ENCODE measurements around the gene ELMO1. TPM values are rescaled to one million over a fixed set of nuclear protein-coding genes. Genes with fewer than 3 reads are reported as not detected.

Gene ELMO1
- total RNA-seq, 1 experiment from 2014 or later = 1.1 TPM

GRCh38 chr7:36928718-36929117, 519.9 kb downstream of the ELMO1 start (continued):
- TF ChIP-seq POLR2A (IDR thresholded peaks at IDR 0.05; ENCODE audit: borderline replicate concordance, extremely low read depth, insufficient read depth, insufficient read length) (no peak), ELF1 (IDR thresholded peaks at IDR 0.05; ENCODE audit: borderline replicate concordance, low read depth) (no peak), REST (IDR thresholded peaks at IDR 0.05; ENCODE audit: low read depth) (no peak), SIN3A (IDR thresholded peaks at IDR 0.05; ENCODE audit: low read depth) (no peak), ZNF274 (IDR thresholded peaks at IDR 0.05; ENCODE audit: low read depth, low read length) (no peak), CEBPB (IDR thresholded peaks at IDR 0.05; ENCODE audit: low read depth) (no peak), EZH2phosphoT487 (IDR thresholded peaks at IDR 0.05; ENCODE audit: borderline replicate concordance) (no peak)

- DNase-seq (ENCODE audit: low read depth, low spot score) (no peak), ATAC-seq (no peak)
- H3K4me2 ChIP-seq (ENCODE audit: low read length) = no peak overlapping the region
- H3K27ac ChIP-seq (ENCODE audit: low read depth, low read length) = no peak overlapping the region
- no peaks in the 10 kb centered on the region; the same call in 1 of the 2 replicates for H3K27me3 ChIP-seq (ENCODE audit: insufficient read depth, low read length)
- H3K79me2 ChIP-seq (ENCODE audit: insufficient read depth, low read length) = no peaks in the 10 kb centered on the region
- H3K4me3 ChIP-seq (replicated peaks in 1 of 2; ENCODE audit: low read depth in 1 of 2, low read length in 2 of 2) = no peak overlapping the region
- BruUV-seq (replicated peaks) = no TSS peak
- no peak overlapping the region for H2AFZ ChIP-seq (ENCODE audit: low read depth, low read length, poor library complexity, severe bottlenecking)
- H3K9me3 ChIP-seq (ENCODE audit: control insufficient read depth in 1 of 2, insufficient read depth in 1 of 2, low read depth in 1 of 2, low read length in 2 of 2) = no peaks in the 10 kb centered on the region
- ChIA-PET RAD21 (ENCODE audit: low non-redundant PET in 1 of 2, low total read pairs in 2 of 2, uncharacterized antibody in 2 of 2, unreplicated experiment in 2 of 2) (no interaction called here), POLR2A (no interaction called here), CTCF (no interaction called here)
- TF ChIP-seq RAD21 (IDR thresholded peaks at IDR 0.05; ENCODE audit: low read depth) = no peak
- TF ChIP-seq SIN3A (IDR thresholded peaks at IDR 0.05; ENCODE audit: low read depth) = no peak
- TF ChIP-seq POLR2AphosphoS5 (IDR thresholded peaks at IDR 0.05; ENCODE audit: low read depth, low read length) = no peak
- no peak for TF ChIP-seq REST (IDR thresholded peaks at IDR 0.05; ENCODE audit: low read depth)
- no peak for TF ChIP-seq ELF1 (IDR thresholded peaks at IDR 0.05; ENCODE audit: borderline replicate concordance, low read depth)
- TF ChIP-seq FOSL1 (IDR thresholded peaks at IDR 0.05; ENCODE audit: low read depth) = no peak
- no peak for TF ChIP-seq TCF7L2 (IDR thresholded peaks at IDR 0.05; ENCODE audit: borderline replicate concordance, extremely low read depth, insufficient read depth, insufficient read length)
- H4K20me1 ChIP-seq (ENCODE audit: insufficient read depth) = no peaks in the 10 kb centered on the region
- intact Hi-C loops (cut with micrococcal nuclease) = no loop called here
- no peaks in the 10 kb centered on the region for H3K9me2 ChIP-seq (ENCODE audit: insufficient read depth)
- no peaks in the 10 kb centered on the region for H3K36me3 ChIP-seq (ENCODE audit: control insufficient read depth in 1 of 2, insufficient read depth in 2 of 2, low read length in 2 of 2)
- no peak overlapping the region for H3K9ac ChIP-seq (ENCODE audit: low read length)
- H3K4me1 ChIP-seq (ENCODE audit: control insufficient read depth in 1 of 2, insufficient read depth in 2 of 2, low read length in 2 of 2) = no peaks in the 10 kb centered on the region
Measured at GRCh38 chr7:36928311-36928710, 520.4 kb downstream of the ELMO1 start.
